Muscle layer of duodenum (tissue), 2 donors: Measurements from ENCODE around the gene DENND5B.
"Not testable (repeated sequence)": the region's sequence is repeated elsewhere in the genome, so short reads cannot be mapped to it uniquely, and the experiment has no call there.

ENCODE experiments used
- H3K27ac ChIP-seq: one replicate; pipeline ENCODE4 v1.7.0; 2013; ENCODE audit warnings: mild to moderate bottlenecking, low read length
- H3K27me3 ChIP-seq: one replicate; pipeline ENCODE4 v1.7.0; 2013; ENCODE audit warnings: low read depth, mild to moderate bottlenecking, control low read depth, low read length
- H3K36me3 ChIP-seq, 2 donors: one replicate each; pipeline ENCODE4 v1.7.0; 2013; ENCODE audit warnings: low read length in 2 of 2, control low read depth in 1 of 2, mild to moderate bottlenecking in 1 of 2; ENCODE audit not compliant: insufficient read depth in 2 of 2, control insufficient read depth in 1 of 2
- H3K4me1 ChIP-seq, 2 donors: one replicate each; pipeline ENCODE4 v1.7.0; 2013; ENCODE audit warnings: low read length in 2 of 2, mild to moderate bottlenecking in 2 of 2, control low read depth in 1 of 2, moderate library complexity in 1 of 2; ENCODE audit not compliant: insufficient read depth in 2 of 2, control insufficient read depth in 1 of 2
- H3K4me3 ChIP-seq, 2 donors: one replicate each; pipeline ENCODE4 v1.7.0; 2013; ENCODE audit warnings: low read length in 2 of 2, low read depth in 1 of 2, mild to moderate bottlenecking in 1 of 2
- H3K9me3 ChIP-seq, 2 donors: one replicate each; pipeline ENCODE4 v1.7.0; 2013; ENCODE audit warnings: low read length in 2 of 2, control low read depth in 1 of 2, mild to moderate bottlenecking in 1 of 2; ENCODE audit not compliant: control insufficient read depth in 1 of 2
- donor health status: healthy.

The DENND5B gene

GRCh38 chr12:31481415-31481814 is 109.5 kb downstream of the DENND5B start:
- no peak overlapping the region for H3K4me3 ChIP-seq
- no peaks in the 10 kb centered on the region for H3K9me3 ChIP-seq
- H3K27ac ChIP-seq = no peak overlapping the region
- H3K4me1 ChIP-seq = no peaks in the 10 kb centered on the region
- no peaks in the 10 kb centered on the region for H3K27me3 ChIP-seq
- peaks cover 4 to 9% of the 10 kb centered on the region in 2 donors for H3K36me3 ChIP-seq

DNA sequence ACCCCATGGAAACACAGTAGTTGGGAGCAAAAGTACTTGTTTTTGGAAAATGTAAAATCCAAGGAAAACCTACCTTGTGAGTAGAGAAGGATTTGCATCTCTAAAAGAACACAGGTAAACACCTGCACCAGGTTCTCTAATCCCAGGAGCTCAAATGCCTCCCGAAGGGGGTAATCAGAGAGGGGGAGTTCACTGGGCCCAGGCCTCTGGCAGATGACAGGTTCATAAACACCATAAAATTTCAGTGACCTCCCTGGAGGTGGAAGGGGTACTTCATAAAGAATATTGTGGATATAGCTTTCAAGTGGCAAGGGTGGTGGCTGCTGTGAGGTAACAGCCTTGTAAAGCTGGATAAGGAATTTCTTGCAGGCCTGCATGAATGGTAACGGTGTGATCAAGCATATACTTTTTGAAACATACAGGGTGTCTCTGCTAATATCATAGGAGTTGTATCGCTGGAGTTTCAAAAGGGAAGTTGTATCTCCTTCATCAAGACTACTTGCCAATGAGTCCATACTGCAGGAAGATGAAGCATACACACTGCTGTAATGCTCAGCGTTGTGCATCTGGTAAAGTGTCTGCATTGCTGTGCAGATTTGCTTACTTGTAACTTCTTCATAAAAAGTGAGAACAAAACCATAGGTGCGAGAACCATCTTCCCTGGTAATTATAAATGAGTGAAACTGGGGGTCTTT is 111.3 kb downstream of the DENND5B start:
- H3K27me3 ChIP-seq = no peaks in the 10 kb centered on the region
- peaks cover 4 to 9% of the 10 kb centered on the region in 2 donors for H3K36me3 ChIP-seq

GRCh38 chr12:31478898-31479297 is 112.0 kb downstream of the DENND5B start:
- Histone ChIP-seq H3K9me3 (no peaks in the 10 kb centered on the region), H3K36me3 (peaks cover 4 to 9% of the 10 kb centered on the region in 2 donors), H3K4me1 (no peaks in the 10 kb centered on the region), H3K27me3 (no peaks in the 10 kb centered on the region), H3K4me3 (no peak overlapping the region), H3K27ac (no peak overlapping the region)

More for the DNA sequence above, 111.3 kb downstream of the DENND5B start:
- Histone ChIP-seq H3K9me3 (no peaks in the 10 kb centered on the region), H3K27ac (no peak overlapping the region), H3K4me1 (no peaks in the 10 kb centered on the region), H3K4me3 (no peak overlapping the region)

- Histone ChIP-seq H3K36me3 (peaks cover 4 to 9% of the 10 kb centered on the region in 2 donors), H3K4me3 (no peak overlapping the region), H3K9me3 (no peaks in the 10 kb centered on the region), H3K27ac (no peak overlapping the region), H3K27me3 (no peaks in the 10 kb centered on the region), H3K4me1 (no peaks in the 10 kb centered on the region)
These were observed 112.5 kb downstream of the DENND5B start for GRCh38 chr12:31478425-31478824.

DNA sequence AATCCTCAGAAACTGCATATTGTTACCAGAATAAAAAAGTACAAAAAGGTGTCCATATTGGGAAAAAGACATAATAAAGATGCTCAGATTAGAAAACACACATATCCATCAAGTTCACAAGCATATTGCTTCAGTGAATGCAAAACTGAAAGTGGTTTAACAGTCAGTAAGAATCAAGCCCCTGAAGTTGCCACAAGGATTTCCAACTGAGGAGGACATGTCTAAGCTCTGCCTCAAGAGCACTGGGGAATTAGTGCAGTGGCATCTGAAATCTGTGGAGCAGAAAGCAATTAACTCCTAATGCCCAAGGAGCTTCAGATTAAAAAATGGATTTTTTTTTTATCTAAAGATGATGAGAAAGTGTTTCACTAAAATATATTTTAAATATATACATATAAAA is 113.2 kb downstream of the DENND5B start:
- peaks cover 4 to 9% of the 10 kb centered on the region in 2 donors for H3K36me3 ChIP-seq
- no peaks in the 10 kb centered on the region for H3K9me3 ChIP-seq
- H3K4me3 ChIP-seq = no peak overlapping the region
- H3K4me1 ChIP-seq = no peaks in the 10 kb centered on the region
- no peaks in the 10 kb centered on the region for H3K27me3 ChIP-seq
- H3K27ac ChIP-seq = no peak overlapping the region

DNA sequence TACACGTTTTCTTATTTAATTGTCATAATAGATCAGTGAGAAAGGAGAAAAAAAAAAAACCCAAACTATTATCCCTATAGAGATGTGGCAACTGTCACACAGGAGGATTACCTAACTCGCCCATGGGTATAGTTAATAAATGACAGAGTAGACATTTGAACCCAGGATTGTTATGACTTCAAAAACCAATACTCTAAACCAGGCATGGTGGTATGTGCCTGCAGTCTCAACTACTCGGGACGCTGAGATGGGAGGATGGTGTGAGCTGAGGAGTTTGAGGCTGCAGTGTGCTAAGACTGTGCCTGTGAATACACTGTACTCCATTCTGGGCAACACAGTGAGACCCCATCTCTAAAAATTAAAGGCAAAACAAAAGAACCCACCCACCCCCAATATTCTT is 114.5 kb downstream of the DENND5B start:
- H3K27ac ChIP-seq = no peak overlapping the region
- no peak overlapping the region for H3K4me3 ChIP-seq
- H3K4me1 ChIP-seq = no peaks in the 10 kb centered on the region
- no peaks in the 10 kb centered on the region for H3K9me3 ChIP-seq
- H3K27me3 ChIP-seq = no peaks in the 10 kb centered on the region
- H3K36me3 ChIP-seq = peaks cover 4 to 9% of the 10 kb centered on the region in 2 donors

- H3K4me3 ChIP-seq, H3K27ac ChIP-seq: not testable (repeated sequence)
These were observed 115.3 kb downstream of the DENND5B start for GRCh38 chr12:31475610-31476009.

GRCh38 chr12:31474751-31475150 is 116.2 kb downstream of the DENND5B start:
- Histone ChIP-seq H3K4me3 (no peak overlapping the region), H3K36me3 (peaks cover 1 to 10% of the 10 kb centered on the region in 2 donors), H3K27ac (no peak overlapping the region), H3K9me3 (no peaks in the 10 kb centered on the region), H3K4me1 (no peaks in the 10 kb centered on the region), H3K27me3 (no peaks in the 10 kb centered on the region)

More at GRCh38 chr12:31475610-31476009, 115.3 kb downstream of the DENND5B start:
- not testable (repeated sequence) for H3K27me3 ChIP-seq, H3K36me3 ChIP-seq, H3K4me1 ChIP-seq, H3K9me3 ChIP-seq

DNA sequence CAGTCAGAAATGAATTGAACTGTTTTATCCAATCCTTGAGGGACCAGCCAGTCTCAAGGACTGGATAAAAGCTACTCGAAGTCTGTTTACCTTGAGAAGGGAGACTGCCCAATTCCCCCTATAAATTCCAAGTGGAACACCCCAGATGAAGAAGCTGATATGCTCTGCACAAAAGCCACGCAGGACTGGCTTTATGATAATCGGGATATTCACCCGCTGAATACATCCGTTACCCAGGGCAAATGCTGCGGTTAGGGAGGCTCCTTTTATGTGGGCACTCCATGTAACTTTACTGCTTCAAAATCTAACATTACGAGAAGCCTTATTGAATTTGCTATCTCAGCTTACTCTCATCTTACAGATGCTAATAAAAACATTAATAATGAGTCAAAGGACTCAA is 119.1 kb downstream of the DENND5B start:
- Histone ChIP-seq H3K4me1 (no peaks in the 10 kb centered on the region), H3K27ac (no peak overlapping the region), H3K27me3 (no peaks in the 10 kb centered on the region), H3K36me3 (peaks cover 0 to 3% of the 10 kb centered on the region in 2 donors), H3K4me3 (no peak overlapping the region), H3K9me3 (no peaks in the 10 kb centered on the region)

- Histone ChIP-seq H3K4me3 (no peak overlapping the region), H3K27ac (no peak overlapping the region), H3K4me1 (no peaks in the 10 kb centered on the region), H3K27me3 (no peaks in the 10 kb centered on the region), H3K36me3 (peaks cover 0 to 3% of the 10 kb centered on the region in 2 donors), H3K9me3 (no peaks in the 10 kb centered on the region)
These were observed 119.9 kb downstream of the DENND5B start for GRCh38 chr12:31471051-31471450.

DNA sequence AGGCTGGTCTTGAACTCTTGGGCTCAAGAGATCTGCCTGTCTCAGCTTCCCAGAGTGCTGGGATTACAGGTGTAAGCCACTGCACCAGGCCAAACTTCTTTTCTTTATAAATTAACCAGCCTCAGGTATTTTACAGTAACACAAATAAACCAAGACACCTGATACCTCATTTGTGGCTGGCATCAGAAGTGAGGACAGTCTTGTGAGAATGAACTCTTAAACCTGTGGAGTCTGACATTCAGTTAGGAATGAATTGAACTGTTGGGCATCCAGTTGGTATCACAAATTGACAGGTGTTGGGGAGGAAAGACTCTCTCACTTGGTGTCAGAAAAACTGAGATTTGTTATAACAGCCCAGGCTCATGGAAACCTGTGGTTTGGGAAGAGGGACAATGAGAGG is 120.5 kb downstream of the DENND5B start:
- H3K27me3 ChIP-seq = no peaks in the 10 kb centered on the region
- no peaks in the 10 kb centered on the region for H3K4me1 ChIP-seq
- no peak overlapping the region for H3K4me3 ChIP-seq
- peaks cover 0 to 3% of the 10 kb centered on the region in 2 donors for H3K36me3 ChIP-seq
- H3K27ac ChIP-seq = no peak overlapping the region
- no peaks in the 10 kb centered on the region for H3K9me3 ChIP-seq

DNA sequence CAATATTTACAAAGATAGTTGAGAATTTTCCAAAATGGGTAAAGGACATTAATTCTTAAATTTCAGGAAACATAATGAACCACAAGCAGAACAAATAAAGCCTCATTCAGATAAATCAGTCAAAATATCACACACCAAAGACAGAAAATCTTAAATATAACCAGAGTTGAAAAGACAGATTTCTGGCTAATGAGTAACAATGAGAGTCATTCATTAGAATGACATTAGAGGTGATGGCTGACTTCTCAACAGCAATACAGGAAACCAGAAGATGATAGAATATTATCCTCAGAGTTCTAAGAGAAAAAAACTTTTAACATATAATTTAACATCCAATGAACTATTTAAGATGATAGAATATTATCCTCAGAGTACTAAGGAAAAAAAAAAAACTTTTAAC is 124.2 kb downstream of the DENND5B start:
- H3K4me1 ChIP-seq = no peaks in the 10 kb centered on the region
- no peak overlapping the region for H3K4me3 ChIP-seq
- no peaks in the 10 kb centered on the region for H3K9me3 ChIP-seq
- H3K36me3 ChIP-seq = peaks cover 0 to 3% of the 10 kb centered on the region in 2 donors
- H3K27ac ChIP-seq = no peak overlapping the region
- H3K27me3 ChIP-seq = no peaks in the 10 kb centered on the region
